ENCODE data around the gene DYNC1H1.

Gene DYNC1H1

GRCh38 chr14:101966742-101967141 lies 2.4 kb downstream of the DYNC1H1 start (continued):
- TF ChIP-seq ZEB2 (tag by site-specific recombination; IDR thresholded peaks at IDR 0.05), result no peak

GRCh38 chr14:101968186-101968585 lies 3.8 kb downstream of the DYNC1H1 start:
- Histone ChIP-seq H3K4me3 (ENCODE audit: low read depth, low read length) (no peak overlapping the region), H3K9me3 (ENCODE audit: control insufficient read depth, insufficient read depth, low read depth, low read length) (no peaks in the 10 kb centered on the region), H3K27ac (ENCODE audit: extremely low read depth, low read depth, low read length) (no peak overlapping the region), H3K4me1 (ENCODE audit: control insufficient read depth, insufficient read depth, low read length) (peaks cover 16% of the 10 kb centered on the region; the same call in 1 of the 2 replicates), H3K36me3 (ENCODE audit: control insufficient read depth in 2 of 2, insufficient read depth in 1 of 2, low read length in 2 of 2) (peaks cover 0 to 24% of the 10 kb centered on the region in 2 experiments; a peak in 2 of 3 replicates)
- peak; percentile 82 for TF ChIP-seq ZNF600 (tag by site-specific recombination; IDR thresholded peaks at IDR 0.05)
- TF ChIP-seq ZNF48 (tag by site-specific recombination; IDR thresholded peaks at IDR 0.05), result no peak
- TF ChIP-seq ZIC2 (tag by site-specific recombination; IDR thresholded peaks at IDR 0.05), result peak; percentile 58
- POLR2A ChIA-PET, result no interaction called here
- CTCF ChIA-PET, result no interaction called here

- Histone ChIP-seq H3K4me1 (ENCODE audit: control insufficient read depth, insufficient read depth, low read length) (peaks cover 16% of the 10 kb centered on the region; the same call in 1 of the 2 replicates), H3K36me3 (ENCODE audit: control insufficient read depth in 2 of 2, insufficient read depth in 1 of 2, low read length in 2 of 2) (peaks cover 0 to 24% of the 10 kb centered on the region in 2 experiments; a peak in 2 of 3 replicates), H3K4me3 (ENCODE audit: low read depth, low read length) (no peak overlapping the region), H3K9me3 (ENCODE audit: control insufficient read depth, insufficient read depth, low read depth, low read length) (no peaks in the 10 kb centered on the region), H3K27ac (ENCODE audit: extremely low read depth, low read depth, low read length) (no peak overlapping the region)
- TF ChIP-seq PRDM10 (tag by site-specific recombination; IDR thresholded peaks at IDR 0.05) (peak; percentile 34; the same call in 1 of the 2 replicates), ZNF707 (tag by site-specific recombination; IDR thresholded peaks at IDR 0.05) (no peak), ZNF600 (tag by site-specific recombination; IDR thresholded peaks at IDR 0.05) (0 out of 2 replicates have a peak, but pooled peaks have one; percentile 10), ZIC2 (tag by site-specific recombination; IDR thresholded peaks at IDR 0.05) (peak; percentile 87)
- ChIA-PET CTCF (no interaction called here), POLR2A (interaction anchor here (0.6 kb wide), 1 partner anchor 52 kb away, joined by 4 read pairs; no protein-coding TSS in a partner anchor)
Observed at GRCh38 chr14:101969481-101969880, 5.1 kb downstream of the DYNC1H1 start.

- Histone ChIP-seq H3K27ac (ENCODE audit: extremely low read depth, low read depth, low read length) (no peak overlapping the region), H3K4me1 (ENCODE audit: control insufficient read depth, insufficient read depth, low read length) (peaks cover 16% of the 10 kb centered on the region; the same call in 1 of the 2 replicates), H3K4me3 (ENCODE audit: low read depth, low read length) (no peak overlapping the region), H3K36me3 (ENCODE audit: control insufficient read depth in 2 of 2, insufficient read depth in 1 of 2, low read length in 2 of 2) (peaks cover 5 to 35% of the 10 kb centered on the region in 2 experiments), H3K9me3 (ENCODE audit: control insufficient read depth, insufficient read depth, low read depth, low read length) (no peaks in the 10 kb centered on the region)
- no peak for TF ChIP-seq HOXA7 (CRISPR knock-in tag; IDR thresholded peaks at IDR 0.05; ENCODE audit: borderline replicate concordance)
- TF ChIP-seq ZNF354C (tag by site-specific recombination; IDR thresholded peaks at IDR 0.05; ENCODE audit: borderline replicate concordance, low read depth), result no peak
- TF ChIP-seq ZNF121 (tag by site-specific recombination; IDR thresholded peaks at IDR 0.05), result 0 out of 2 replicates have a peak, but pooled peaks have one; percentile 30
- TF ChIP-seq ZBTB44 (tag by site-specific recombination; IDR thresholded peaks at IDR 0.05), result peak; percentile 81
- 0 out of 2 replicates have a peak, but pooled peaks have one; percentile 12 for TF ChIP-seq ZNF362 (tag by site-specific recombination; IDR thresholded peaks at IDR 0.05)
- peak; percentile 30; the same call in 1 of the 2 replicates for TF ChIP-seq PRDM1 (tag by site-specific recombination; IDR thresholded peaks at IDR 0.05)
- no peak for TF ChIP-seq ZNF791 (tag by site-specific recombination; IDR thresholded peaks at IDR 0.05)
- TF ChIP-seq PRDM10 (tag by site-specific recombination; IDR thresholded peaks at IDR 0.05), result 0 out of 2 replicates have a peak, but pooled peaks have one; percentile 7
- TF ChIP-seq KLF1 (tag by site-specific recombination; IDR thresholded peaks at IDR 0.05), result 0 out of 2 replicates have a peak, but pooled peaks have one; percentile 34
- ChIA-PET POLR2A (interaction anchor here (0.6 kb wide), 1 partner anchor 381 kb away, joined by 3 read pairs; no protein-coding TSS in a partner anchor), CTCF (interaction anchor here (0.6 kb wide), 1 partner anchor 133 kb away, joined by 3 read pairs; no protein-coding TSS in a partner anchor)
Observed at GRCh38 chr14:101970830-101971400, 6.5 kb downstream of the DYNC1H1 start.
